ENCODE results near the gene HEXIM1.

Gene HEXIM1

DNA sequence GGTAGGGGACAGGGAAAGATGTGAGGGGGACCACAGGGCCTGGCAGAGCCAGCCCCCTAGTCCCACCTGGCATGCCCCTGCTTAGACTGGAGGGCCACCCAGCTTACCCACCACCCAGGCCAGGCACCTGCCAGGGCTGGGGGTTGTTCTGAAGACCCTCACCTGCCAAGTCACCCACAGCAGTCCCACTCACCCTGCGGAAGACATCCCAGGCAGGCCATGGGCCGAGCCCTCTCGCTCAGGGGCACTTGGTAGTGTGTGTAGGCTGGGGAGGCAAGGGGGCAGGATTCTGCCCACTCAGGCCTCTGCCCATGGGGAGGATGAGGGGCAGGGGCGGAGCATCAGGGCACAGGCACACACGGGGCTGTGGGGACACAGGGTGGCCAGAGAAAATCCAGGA lies 19.9 kb upstream of the HEXIM1 start:
- no peak for TF ChIP-seq NFIC (IDR thresholded peaks at IDR 0.05)
- TF ChIP-seq TAF1 (IDR thresholded peaks at IDR 0.05; ENCODE audit: low read depth): no peak
- TF ChIP-seq, protein P1, sequence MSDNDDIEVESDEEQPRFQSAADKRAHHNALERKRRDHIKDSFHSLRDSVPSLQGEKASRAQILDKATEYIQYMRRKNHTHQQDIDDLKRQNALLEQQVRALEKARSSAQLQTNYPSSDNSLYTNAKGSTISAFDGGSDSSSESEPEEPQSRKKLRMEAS (IDR thresholded peaks at IDR 0.05): no peak
- TF ChIP-seq FOXM1 (IDR thresholded peaks at IDR 0.05; ENCODE audit: borderline replicate concordance, low read depth): no peak
- TF ChIP-seq RAD21 (IDR thresholded peaks at IDR 0.05; ENCODE audit: low read depth): no peak
- TF ChIP-seq CEBPB (IDR thresholded peaks at IDR 0.05): no peak
- TF ChIP-seq EP300 (IDR thresholded peaks at IDR 0.05; ENCODE audit: borderline replicate concordance): no peak
- no peak for TF ChIP-seq YY1 (IDR thresholded peaks at IDR 0.05; ENCODE audit: low read depth)
- no peak; the same call in 1 of the 2 replicates for TF ChIP-seq ZBTB7A (IDR thresholded peaks at IDR 0.05; ENCODE audit: low read depth)
- TF ChIP-seq EGR1 (IDR thresholded peaks at IDR 0.05): no peak
- TF ChIP-seq, protein P2, sequence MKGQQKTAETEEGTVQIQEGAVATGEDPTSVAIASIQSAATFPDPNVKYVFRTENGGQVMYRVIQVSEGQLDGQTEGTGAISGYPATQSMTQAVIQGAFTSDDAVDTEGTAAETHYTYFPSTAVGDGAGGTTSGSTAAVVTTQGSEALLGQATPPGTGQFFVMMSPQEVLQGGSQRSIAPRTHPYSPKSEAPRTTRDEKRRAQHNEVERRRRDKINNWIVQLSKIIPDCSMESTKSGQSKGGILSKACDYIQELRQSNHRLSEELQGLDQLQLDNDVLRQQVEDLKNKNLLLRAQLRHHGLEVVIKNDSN (IDR thresholded peaks at IDR 0.05): no peak
- no peak for TF ChIP-seq CREB1 (IDR thresholded peaks at IDR 0.05; ENCODE audit: low read depth)

DNA sequence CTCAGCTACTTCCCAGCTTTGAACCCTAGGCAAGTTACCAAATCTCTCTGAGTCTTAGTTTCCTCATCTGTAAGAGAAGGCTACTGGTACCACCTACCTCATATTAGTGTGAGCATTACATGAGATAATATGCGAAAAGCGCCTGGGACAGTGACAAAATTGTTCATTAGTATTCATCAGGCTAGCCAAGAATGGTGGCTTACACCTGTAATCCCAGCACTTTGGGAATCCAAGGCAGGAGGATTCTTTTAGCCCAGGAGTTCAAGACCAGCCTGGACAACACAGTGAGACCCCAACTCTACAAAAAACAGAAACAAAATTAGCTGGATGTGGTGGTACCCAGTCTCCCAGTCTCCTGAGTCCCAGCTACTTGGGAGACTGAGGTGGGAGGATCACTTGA lies 19.3 kb upstream of the HEXIM1 start:
- TF ChIP-seq EP300 (IDR thresholded peaks at IDR 0.05; ENCODE audit: borderline replicate concordance) (no peak), TCF12 (IDR thresholded peaks at IDR 0.05; ENCODE audit: low read depth) (no peak), CEBPB (IDR thresholded peaks at IDR 0.05) (no peak), EGR1 (IDR thresholded peaks at IDR 0.05) (no peak), TEAD4 (IDR thresholded peaks at IDR 0.05) (no peak), ZBTB7A (IDR thresholded peaks at IDR 0.05; ENCODE audit: low read depth) (no peak), TAF1 (IDR thresholded peaks at IDR 0.05; ENCODE audit: low read depth) (no peak), FOXM1 (IDR thresholded peaks at IDR 0.05; ENCODE audit: borderline replicate concordance, low read depth) (no peak), CREB1 (IDR thresholded peaks at IDR 0.05; ENCODE audit: low read depth) (no peak), YY1 (IDR thresholded peaks at IDR 0.05; ENCODE audit: low read depth) (no peak), RAD21 (IDR thresholded peaks at IDR 0.05; ENCODE audit: low read depth) (no peak), NFIC (IDR thresholded peaks at IDR 0.05) (no peak)
- TF ChIP-seq, protein P2 (IDR thresholded peaks at IDR 0.05): no peak
- TF ChIP-seq, protein P3, sequence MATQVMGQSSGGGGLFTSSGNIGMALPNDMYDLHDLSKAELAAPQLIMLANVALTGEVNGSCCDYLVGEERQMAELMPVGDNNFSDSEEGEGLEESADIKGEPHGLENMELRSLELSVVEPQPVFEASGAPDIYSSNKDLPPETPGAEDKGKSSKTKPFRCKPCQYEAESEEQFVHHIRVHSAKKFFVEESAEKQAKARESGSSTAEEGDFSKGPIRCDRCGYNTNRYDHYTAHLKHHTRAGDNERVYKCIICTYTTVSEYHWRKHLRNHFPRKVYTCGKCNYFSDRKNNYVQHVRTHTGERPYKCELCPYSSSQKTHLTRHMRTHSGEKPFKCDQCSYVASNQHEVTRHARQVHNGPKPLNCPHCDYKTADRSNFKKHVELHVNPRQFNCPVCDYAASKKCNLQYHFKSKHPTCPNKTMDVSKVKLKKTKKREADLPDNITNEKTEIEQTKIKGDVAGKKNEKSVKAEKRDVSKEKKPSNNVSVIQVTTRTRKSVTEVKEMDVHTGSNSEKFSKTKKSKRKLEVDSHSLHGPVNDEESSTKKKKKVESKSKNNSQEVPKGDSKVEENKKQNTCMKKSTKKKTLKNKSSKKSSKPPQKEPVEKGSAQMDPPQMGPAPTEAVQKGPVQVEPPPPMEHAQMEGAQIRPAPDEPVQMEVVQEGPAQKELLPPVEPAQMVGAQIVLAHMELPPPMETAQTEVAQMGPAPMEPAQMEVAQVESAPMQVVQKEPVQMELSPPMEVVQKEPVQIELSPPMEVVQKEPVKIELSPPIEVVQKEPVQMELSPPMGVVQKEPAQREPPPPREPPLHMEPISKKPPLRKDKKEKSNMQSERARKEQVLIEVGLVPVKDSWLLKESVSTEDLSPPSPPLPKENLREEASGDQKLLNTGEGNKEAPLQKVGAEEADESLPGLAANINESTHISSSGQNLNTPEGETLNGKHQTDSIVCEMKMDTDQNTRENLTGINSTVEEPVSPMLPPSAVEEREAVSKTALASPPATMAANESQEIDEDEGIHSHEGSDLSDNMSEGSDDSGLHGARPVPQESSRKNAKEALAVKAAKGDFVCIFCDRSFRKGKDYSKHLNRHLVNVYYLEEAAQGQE (IDR thresholded peaks at IDR 0.05; ENCODE audit: low read depth): no peak
- TF ChIP-seq, protein P1 (IDR thresholded peaks at IDR 0.05): no peak

DNA sequence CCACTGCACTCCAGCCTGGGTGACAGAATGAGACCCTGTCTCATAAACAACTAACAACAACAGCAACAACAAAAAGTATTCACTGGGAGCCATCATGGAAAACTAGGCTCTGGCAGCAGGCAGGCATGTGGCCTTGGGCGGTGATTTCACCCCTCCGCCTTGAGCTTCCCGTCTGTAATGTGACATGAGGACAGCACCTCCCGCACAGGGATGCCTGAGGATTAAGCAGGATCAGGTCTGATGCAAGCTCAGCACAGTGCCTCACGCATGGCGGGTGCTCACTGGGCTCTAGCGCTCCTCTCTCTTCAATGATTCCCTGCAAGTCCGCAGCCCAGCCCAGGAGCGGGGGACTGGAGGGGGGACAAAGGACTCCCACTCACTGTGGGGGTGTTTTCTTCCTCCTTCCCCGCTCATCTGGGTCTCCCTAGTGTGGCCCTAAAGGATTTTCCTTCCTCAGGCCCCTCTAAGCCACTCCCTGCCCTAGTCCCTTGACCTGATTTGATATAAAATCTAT lies 18.8 kb upstream of the HEXIM1 start:
- no peak for TF ChIP-seq TCF12 (IDR thresholded peaks at IDR 0.05; ENCODE audit: low read depth)
- no peak for TF ChIP-seq TEAD4 (IDR thresholded peaks at IDR 0.05)
- TF ChIP-seq EGR1 (IDR thresholded peaks at IDR 0.05): no peak
- no peak for TF ChIP-seq CREB1 (IDR thresholded peaks at IDR 0.05; ENCODE audit: low read depth)
- TF ChIP-seq, protein P1 (IDR thresholded peaks at IDR 0.05): no peak
- TF ChIP-seq FOXM1 (IDR thresholded peaks at IDR 0.05; ENCODE audit: borderline replicate concordance, low read depth): no peak
- TF ChIP-seq YY1 (IDR thresholded peaks at IDR 0.05; ENCODE audit: low read depth): no peak
- TF ChIP-seq CEBPB (IDR thresholded peaks at IDR 0.05): no peak
- TF ChIP-seq RAD21 (IDR thresholded peaks at IDR 0.05; ENCODE audit: low read depth): no peak
- TF ChIP-seq EP300 (IDR thresholded peaks at IDR 0.05; ENCODE audit: borderline replicate concordance): no peak
- TF ChIP-seq NFIC (IDR thresholded peaks at IDR 0.05): no peak
- TF ChIP-seq, protein P2 (IDR thresholded peaks at IDR 0.05): no peak

DNA sequence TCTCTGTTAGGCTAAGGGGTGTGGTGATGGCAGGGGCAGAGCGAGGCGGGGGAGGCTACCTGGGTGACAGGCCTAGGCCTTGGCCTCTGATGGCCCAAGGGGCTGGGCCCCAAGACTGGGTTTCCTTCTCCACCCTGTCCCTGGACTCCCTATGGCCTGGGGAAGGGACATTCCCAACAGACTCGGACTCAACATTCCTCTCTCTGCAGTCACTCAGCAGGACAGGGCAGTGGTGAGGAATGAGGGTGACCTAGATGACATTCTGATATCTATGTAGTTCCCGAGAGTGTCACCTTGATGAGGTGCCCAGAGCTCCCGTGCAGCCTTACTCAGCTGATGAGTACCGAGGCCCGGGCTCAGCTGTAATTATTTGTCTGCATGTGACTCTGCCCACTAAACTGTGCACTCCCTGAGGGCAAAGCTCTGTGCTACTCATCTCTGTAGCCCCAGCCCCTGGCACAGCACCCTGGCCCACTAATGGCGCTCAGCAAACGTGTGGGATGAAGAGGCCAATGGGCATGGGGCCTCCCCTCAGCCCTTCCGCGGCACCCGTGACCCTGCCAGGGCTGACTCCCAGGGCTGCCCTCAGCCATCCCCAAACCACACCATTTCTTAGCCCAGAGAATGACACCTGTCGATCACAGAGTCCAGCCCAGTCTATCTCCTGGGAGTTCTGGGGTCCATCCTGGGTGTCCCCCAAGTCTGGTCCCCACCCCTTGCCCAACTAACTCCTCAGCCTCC lies 18.2 kb upstream of the HEXIM1 start:
- TF ChIP-seq TEAD4 (IDR thresholded peaks at IDR 0.05): no peak
- TF ChIP-seq YY1 (IDR thresholded peaks at IDR 0.05; ENCODE audit: low read depth): no peak
- no peak for TF ChIP-seq ZBTB7A (IDR thresholded peaks at IDR 0.05; ENCODE audit: low read depth)

DNA sequence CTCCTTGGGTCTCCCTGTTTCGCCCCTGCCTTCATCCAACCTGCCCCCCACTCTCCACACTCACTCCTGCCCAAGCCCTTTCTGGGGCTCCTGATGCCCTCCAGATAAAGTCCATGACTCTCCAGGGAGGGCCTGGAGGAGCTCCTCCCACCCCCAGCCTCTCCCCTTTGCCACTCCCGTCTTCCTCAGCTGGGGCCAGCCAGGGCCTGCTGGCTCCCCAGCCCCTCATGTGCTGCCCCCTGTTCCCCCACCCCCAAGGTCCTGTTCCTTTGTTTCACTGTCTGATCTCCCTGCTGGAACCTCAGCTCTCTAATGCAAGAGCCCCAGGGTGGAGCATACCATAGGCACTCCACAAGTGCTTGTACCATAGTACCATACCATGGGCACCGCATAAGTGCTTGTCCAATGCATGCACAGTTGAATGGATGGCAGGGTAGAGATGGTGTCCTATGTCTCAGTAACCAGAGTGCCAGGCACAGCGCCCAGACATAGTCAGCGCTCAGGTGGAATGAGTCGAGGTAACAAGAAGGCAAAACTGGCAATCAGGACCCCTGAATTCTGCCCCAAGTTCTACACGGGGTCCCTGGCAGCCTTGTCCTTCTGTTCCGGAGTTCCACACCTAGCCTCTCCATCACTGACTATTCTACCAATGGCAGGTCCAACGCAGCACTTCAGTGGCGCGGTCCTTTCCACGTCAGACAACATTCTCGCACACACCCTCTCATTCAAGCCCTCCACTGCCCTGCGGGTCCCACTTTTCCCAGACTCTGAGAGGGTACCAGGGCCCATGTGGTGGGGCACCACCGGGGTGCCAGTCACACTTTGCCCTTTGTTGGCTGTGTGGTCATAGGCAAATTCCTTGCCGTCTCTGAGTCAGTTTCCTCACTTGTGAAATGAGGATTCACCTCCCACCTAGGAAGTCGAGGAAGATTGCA lies 17.3 kb upstream of the HEXIM1 start:
- TF ChIP-seq CREB1 (IDR thresholded peaks at IDR 0.05; ENCODE audit: low read depth) (no peak), YY1 (IDR thresholded peaks at IDR 0.05; ENCODE audit: low read depth) (no peak), TEAD4 (IDR thresholded peaks at IDR 0.05) (no peak), CEBPB (IDR thresholded peaks at IDR 0.05) (no peak), ZBTB7A (IDR thresholded peaks at IDR 0.05; ENCODE audit: low read depth) (no peak), TCF12 (IDR thresholded peaks at IDR 0.05; ENCODE audit: low read depth) (no peak), FOXM1 (IDR thresholded peaks at IDR 0.05; ENCODE audit: borderline replicate concordance, low read depth) (no peak), NFIC (IDR thresholded peaks at IDR 0.05) (no peak), TAF1 (IDR thresholded peaks at IDR 0.05; ENCODE audit: low read depth) (no peak)
- TF ChIP-seq, protein P1 (IDR thresholded peaks at IDR 0.05): no peak
- TF ChIP-seq, protein P2 (IDR thresholded peaks at IDR 0.05): no peak

Measured in Ishikawa (cell line).